Kidney (tissue), 14 donors: Measurements from ENCODE around the gene SOWAHA. TPM values are rescaled to one million over a fixed set of nuclear protein-coding genes. Genes with fewer than 3 reads are reported as not detected.

Source experiments
- DNase-seq, 5 donors: peaks; one replicate each; pipeline ENCODE4 v3.0.0-alpha.2; 2013 to 2020
- FAIRE-seq: peaks from 2 replicates; lab custom pipeline; 2012; peaks lifted over from hg19 to GRCh38; lab: Jason Lieb, UNC
- H3K27ac ChIP-seq, 2 donors: one replicate each; pipeline ENCODE4 v1.7.0; 2013; ENCODE audit warnings: low read depth in 2 of 2, low read length in 2 of 2, inconsistent platforms in 1 of 2
- H3K27me3 ChIP-seq: one replicate; pipeline ENCODE4 v1.7.1; 2013; ENCODE audit warnings: low read length, inconsistent platforms; ENCODE audit not compliant: control insufficient read depth, insufficient read depth
- H3K36me3 ChIP-seq, 3 donors: one replicate each; pipeline versions ENCODE4 v1.7.0 to v1.7.1; 2013; ENCODE audit warnings: low read length in 3 of 3, control low read depth in 1 of 3, inconsistent platforms in 1 of 3; ENCODE audit not compliant: insufficient read depth in 3 of 3, control insufficient read depth in 2 of 3
- H3K4me1 ChIP-seq, 3 donors: one replicate each; pipeline versions ENCODE4 v1.7.0 to v1.7.1; 2013; ENCODE audit warnings: low read length in 3 of 3, inconsistent platforms in 1 of 3, low read depth in 1 of 3; ENCODE audit not compliant: control insufficient read depth in 2 of 3, insufficient read depth in 2 of 3
- H3K4me3 ChIP-seq, 3 donors: one replicate each; pipeline versions ENCODE4 v1.7.0 to v1.8.1; 2013; ENCODE audit warnings: low read length in 3 of 3, control low read depth in 1 of 3, inconsistent platforms in 1 of 3
- H3K9ac ChIP-seq, 3 donors: one replicate each; pipeline versions ENCODE4 v1.7.0 to v1.7.1; 2013; ENCODE audit warnings: low read length in 3 of 3, control low read depth in 1 of 3, inconsistent platforms in 1 of 3
- H3K9me3 ChIP-seq, 3 donors: one replicate each; pipeline versions ENCODE4 v1.7.0 to v1.7.1; 2013; ENCODE audit warnings: low read length in 3 of 3, control low read depth in 1 of 3, inconsistent platforms in 1 of 3; ENCODE audit not compliant: control insufficient read depth in 2 of 3, insufficient read depth in 1 of 3
- intact Hi-C: fragments of 100-400 bp; cut with DNase I; formaldehyde crosslinking; loops from one replicate; pipeline ENCODE4 v1.11.1; 2022
- polyA plus RNA-seq: library from polyadenylated mRNA; stranded (reverse); fragments of 350-450 nt; fragmentation: Illumina TruSeq; extraction: RNeasy Lipid Tissue Mini Kit (QIAGEN cat#74804); gene quantifications from one replicate; pipeline ENCODE4 v1.2.3, GENCODE V29; 2014; ENCODE audit warnings: low read depth, low replicate concordance; ENCODE audit not compliant: insufficient read depth
- total RNA-seq: library from RNA; stranded (reverse); fragmentation: NEBNext Ultra II Directional; extraction: Animal tissue kit (Norgen Biotek cat#: 25700); gene quantifications from one replicate; pipeline ENCODE4 v1.2.1, GENCODE V29; 2021
- TF ChIP-seq, protein P1 (sequence below): IDR thresholded peaks from 3 replicates; pipeline ENCODE4 v1.5.1; 2012; ENCODE audit warnings: mild to moderate bottlenecking, moderate library complexity, borderline replicate concordance; ENCODE audit not compliant: insufficient read depth; ENCODE audit errors: extremely low read depth
- donor health status: control.
- donor health status: control.
- donor health status: control.
- donor health status: control.
- donor health status: control.
- donor health status: DM: yes; HTN: yes; CAD: no.
- donor health status: Normal renal cell carcinoma (clear cell type).

SOWAHA gene
- total and polyA plus RNA-seq, 2 donors from 2014 or later, result 4.1 to 7.1 TPM

DNA sequence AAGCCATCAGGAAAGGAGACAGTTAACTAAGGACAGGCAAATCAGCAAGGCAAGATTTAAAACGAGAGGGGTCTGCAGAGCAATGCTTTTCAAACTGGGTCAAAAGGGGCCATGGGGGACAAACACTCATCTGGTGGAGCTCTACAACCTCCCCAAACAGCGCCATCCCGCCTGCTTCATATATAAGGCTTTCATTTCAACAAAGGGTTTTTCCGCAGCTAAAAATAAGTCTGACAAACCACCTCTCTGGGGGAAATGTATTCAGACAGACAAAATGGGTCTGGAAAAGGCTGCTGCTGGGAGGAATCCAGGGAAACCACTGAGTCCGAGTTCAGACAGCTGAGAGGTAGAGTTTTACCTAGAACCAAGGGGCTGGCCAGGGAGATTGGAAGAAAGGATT is 27.7 kb upstream of the SOWAHA start:
- no peaks in the 10 kb centered on the region for H3K27me3 ChIP-seq
- no peak overlapping the region for H3K4me3 ChIP-seq
- DNase-seq (no peak), FAIRE-seq (no peak)
- intact Hi-C loops, result no loop called here
- H3K27ac ChIP-seq, result no peak overlapping the region
- TF ChIP-seq, protein P1, sequence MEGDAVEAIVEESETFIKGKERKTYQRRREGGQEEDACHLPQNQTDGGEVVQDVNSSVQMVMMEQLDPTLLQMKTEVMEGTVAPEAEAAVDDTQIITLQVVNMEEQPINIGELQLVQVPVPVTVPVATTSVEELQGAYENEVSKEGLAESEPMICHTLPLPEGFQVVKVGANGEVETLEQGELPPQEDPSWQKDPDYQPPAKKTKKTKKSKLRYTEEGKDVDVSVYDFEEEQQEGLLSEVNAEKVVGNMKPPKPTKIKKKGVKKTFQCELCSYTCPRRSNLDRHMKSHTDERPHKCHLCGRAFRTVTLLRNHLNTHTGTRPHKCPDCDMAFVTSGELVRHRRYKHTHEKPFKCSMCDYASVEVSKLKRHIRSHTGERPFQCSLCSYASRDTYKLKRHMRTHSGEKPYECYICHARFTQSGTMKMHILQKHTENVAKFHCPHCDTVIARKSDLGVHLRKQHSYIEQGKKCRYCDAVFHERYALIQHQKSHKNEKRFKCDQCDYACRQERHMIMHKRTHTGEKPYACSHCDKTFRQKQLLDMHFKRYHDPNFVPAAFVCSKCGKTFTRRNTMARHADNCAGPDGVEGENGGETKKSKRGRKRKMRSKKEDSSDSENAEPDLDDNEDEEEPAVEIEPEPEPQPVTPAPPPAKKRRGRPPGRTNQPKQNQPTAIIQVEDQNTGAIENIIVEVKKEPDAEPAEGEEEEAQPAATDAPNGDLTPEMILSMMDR, result no peak
- H3K4me1 ChIP-seq, result no peaks in the 10 kb centered on the region
- no peaks in the 10 kb centered on the region for H3K9me3 ChIP-seq
- no peak overlapping the region for H3K9ac ChIP-seq
- no peaks in the 10 kb centered on the region for H3K36me3 ChIP-seq

DNA sequence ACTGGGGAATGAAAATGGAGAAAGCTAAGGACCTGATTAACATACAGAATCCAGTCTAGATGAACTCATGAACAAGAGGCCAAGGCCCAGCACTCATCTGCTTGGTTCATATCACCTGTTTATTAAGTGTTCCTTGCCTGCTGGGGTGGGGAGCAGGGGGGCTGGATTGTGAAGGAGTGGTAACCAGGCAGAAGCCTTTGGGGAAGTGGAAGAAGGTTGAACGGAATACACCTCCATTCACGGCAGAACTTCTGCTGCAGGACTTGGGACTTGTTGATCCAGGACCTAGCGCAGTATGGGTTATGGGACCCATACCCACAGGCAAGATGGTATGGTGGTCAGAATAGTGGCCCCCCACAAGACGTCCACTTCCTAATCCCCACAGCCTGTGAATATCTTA is 27.2 kb upstream of the SOWAHA start:
- Histone ChIP-seq H3K27ac (no peak overlapping the region), H3K4me3 (no peak overlapping the region), H3K36me3 (no peaks in the 10 kb centered on the region), H3K9me3 (no peaks in the 10 kb centered on the region), H3K9ac (no peak overlapping the region), H3K27me3 (no peaks in the 10 kb centered on the region), H3K4me1 (no peaks in the 10 kb centered on the region)
- DNase-seq, result no peak
- FAIRE-seq, result no peak
- TF ChIP-seq, protein P1, result no peak
- intact Hi-C loops, result no loop called here

DNA sequence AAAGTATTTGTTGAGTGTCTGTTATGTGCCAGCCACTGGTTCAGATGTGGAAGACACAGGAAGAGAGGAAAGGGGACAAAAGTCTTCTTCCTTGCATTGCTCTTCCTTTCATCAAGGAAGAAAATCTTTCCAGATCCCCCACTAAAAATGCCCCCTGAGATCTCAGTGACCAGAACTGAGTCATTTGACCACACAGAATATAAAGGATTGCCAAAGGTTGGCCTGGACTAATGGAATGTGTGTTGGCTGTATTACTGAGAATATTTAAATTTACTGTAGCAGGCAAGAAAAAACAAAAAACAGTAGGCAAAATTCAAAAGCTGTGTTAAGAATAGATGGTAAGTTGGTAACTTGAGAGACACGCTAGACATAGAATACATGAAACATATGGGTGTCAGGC is 26.0 kb upstream of the SOWAHA start:
- TF ChIP-seq, protein P1, result no peak
- Histone ChIP-seq H3K9ac (no peak overlapping the region), H3K36me3 (no peaks in the 10 kb centered on the region), H3K4me3 (no peak overlapping the region), H3K27me3 (no peaks in the 10 kb centered on the region), H3K27ac (no peak overlapping the region), H3K4me1 (no peaks in the 10 kb centered on the region), H3K9me3 (no peaks in the 10 kb centered on the region)
- DNase-seq (no peak), FAIRE-seq (no peak)
- intact Hi-C loops, result no loop called here

DNA sequence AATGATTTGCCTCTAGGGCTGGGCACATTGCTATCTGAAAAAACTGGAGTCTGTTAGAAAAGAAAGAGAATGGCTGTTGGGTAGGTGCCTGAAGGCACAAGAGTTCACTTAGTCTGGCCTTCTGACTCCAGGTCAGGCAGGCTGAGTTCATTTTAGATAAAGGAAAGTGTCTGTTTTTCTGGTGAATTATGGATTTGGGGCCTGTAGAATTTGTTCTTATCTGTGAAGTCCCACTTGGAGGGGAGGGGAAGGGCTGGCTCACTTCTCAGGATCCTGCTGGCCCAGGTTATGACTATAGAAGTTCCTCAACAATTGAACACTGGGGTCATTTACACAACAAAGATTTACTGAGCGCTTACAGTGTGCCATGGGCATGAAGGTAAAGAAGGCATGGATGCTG is 24.6 kb upstream of the SOWAHA start:
- no peaks in the 10 kb centered on the region for H3K36me3 ChIP-seq
- DNase-seq (no peak), FAIRE-seq (no peak)
- no peak overlapping the region for H3K9ac ChIP-seq
- intact Hi-C loops, result no loop called here
- TF ChIP-seq, protein P1, result no peak
- no peak overlapping the region for H3K27ac ChIP-seq
- H3K4me1 ChIP-seq, result no peaks in the 10 kb centered on the region
- no peaks in the 10 kb centered on the region for H3K27me3 ChIP-seq
- H3K4me3 ChIP-seq, result no peak overlapping the region
- no peaks in the 10 kb centered on the region for H3K9me3 ChIP-seq
